HG03196 (cell line): ENCODE results near the gene RADIL.
A peak's percentile ranks its signal among the peaks of the same experiment; 100 is the strongest.

Experiments used
- ATAC-seq: cut with Tn5 transposase; IDR thresholded peaks from one replicate; pipeline ENCODE4 v1.9.1; 2021; ENCODE audit not compliant: unreplicated experiment

RADIL gene

DNA sequence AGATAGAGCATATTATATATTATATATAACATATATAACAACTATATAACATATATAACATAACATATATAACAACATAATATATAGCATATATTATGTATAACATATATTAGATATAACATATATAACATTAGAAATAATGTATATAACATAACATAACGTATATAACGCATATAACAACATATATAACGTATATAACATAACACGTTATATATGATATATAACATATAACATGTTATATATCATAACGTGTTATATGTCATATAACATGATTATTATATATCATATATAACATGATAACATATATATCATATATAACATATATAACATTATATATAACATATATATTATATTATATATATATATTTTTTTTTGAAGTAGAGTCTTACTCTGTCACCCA, 104.4 kb downstream of the RADIL start:
- no peak for ATAC-seq

DNA sequence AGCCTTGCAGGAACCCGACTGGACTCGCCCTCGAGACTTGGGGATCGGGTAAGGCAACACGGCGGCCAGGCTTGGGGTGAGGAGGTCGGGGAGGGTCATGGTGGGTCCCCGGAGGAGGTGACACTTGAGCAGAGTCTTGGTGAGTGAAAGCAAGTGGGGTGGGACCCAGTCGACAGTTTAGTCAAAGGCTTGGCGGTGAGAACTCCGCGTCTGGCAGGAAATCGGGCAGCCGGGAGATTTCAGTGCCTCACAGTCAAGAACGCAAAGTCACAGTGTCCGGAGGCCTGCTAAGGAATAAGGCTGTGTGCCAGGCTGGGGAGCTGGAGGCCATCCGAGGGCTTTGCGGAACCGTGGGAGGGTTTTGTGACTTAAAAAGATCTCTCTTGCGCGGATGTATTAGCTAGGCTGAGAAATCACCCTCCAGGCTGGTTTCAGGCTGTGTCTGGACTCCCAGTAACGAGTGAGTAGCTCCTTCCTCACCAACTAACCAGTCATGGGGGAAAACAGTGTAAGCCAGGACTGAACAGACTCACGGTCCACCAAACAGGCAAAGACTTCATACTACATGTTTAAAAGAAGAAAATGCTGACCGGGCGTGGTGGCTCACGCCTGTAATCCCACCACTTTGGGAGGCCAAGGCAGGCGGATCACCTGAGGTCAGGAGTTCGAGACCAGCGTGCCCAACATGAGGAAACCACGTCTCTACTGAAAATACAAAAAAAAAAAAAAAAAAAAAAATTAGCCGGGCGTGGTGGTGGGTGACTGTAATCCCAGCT, 107.5 kb downstream of the RADIL start:
- no peak for ATAC-seq

DNA sequence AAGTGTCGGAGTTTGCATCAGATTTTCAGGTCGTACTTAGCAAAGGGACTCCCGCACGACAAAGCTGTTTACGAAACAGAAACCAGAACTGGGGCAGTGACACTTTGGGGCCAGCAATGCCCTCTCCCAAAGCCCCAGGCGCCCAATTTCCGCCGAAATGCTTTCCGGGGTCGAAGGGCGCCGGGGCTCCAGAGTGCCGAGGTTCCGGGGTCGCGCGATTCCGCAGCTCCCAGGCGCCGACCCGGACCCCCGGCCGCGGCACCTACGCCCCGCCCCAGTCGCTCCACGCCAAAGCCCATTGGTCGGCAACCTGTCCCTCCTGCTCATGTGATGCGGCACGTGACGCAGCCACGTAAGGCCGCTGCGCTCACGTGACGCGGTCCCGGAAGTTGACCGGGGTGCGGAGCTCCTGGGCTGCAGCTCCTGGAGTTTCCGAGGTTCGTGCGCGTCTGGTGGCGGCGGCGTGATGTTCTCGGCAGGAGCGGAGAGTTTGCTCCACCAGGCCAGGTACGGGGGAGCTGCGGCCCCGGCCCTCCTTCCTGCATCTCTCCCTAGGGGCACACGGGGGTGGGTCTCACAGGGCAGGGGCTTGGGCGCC, 108.2 kb downstream of the RADIL start, which contains the start of gene AP5Z1:
TSS of gene AP5Z1 (plus strand) at position 374 of the 598 bp plus-strand sequence. CDS start at position 467, 93 bp downstream.
- peak; percentile 90 for ATAC-seq

DNA sequence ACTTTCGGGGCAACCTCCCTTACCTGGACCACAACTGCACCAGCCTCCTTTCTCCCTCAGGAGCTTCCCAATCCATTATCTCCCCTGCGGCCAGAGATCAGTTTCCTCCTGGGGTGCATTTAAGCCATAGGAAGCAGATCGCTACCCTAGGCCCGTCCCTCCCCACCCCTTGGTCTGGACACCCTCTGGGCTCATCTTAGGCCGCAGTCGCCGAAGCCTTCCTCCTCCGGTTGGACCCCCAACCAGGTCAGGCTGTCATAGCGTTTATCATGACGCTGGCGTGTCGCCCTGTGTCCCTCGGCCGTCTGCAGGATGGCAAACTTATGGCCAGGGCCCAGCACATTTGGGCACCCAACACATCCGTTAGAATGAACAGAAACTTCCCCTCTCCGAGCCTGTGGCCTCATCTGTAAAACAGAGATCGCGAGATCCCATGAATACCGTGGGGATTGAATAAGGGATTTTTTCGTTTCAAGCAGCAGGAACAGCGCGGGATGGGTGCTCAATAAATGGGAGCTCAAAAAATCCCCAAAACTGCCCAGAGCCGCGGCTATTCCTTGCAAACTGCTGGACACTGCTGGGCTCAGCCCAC, 108.8 kb downstream of the RADIL start:
- ATAC-seq = peak; percentile 29

DNA sequence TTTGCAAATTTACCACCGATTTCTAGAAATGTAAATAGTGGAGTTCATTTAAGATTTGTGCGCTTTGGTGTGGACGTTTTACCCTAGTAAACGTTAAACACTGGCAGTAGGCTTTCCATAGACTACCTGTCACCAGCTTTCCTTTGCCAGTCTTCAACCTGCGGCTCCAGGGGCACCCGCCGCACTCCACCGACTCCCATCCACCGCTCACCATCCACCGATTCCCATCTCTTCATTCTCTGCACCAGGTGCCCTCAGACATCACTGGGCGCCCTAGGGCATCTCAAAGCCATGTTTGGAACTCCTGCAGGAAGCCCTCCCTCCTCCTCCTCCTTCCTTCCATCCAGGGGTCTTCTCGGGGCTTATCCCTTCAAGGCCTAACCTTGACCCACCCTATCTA, 109.5 kb downstream of the RADIL start:
- no peak for ATAC-seq

DNA sequence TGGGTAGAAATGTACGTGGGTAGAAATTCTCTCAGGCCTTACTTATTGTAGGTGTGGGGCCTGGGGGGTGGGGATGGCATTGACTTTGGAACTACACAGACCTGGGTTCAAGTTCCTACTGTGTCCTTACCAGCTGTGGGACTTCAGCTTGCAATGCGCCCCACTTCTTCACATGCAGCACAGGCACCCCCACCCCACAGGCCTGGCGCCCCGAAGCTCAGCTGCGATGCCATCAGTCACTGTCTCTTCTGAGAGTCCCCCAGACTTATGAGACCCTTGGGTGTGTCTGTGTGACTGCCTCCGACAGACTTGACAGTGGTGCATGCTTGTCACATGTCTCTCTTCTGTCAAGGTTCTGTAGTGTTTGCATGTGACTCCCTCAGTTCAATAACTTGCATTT, 111.2 kb downstream of the RADIL start:
- ATAC-seq = no peak

GRCh38 chr7:4771737-4772136, 111.8 kb downstream of the RADIL start:
- no peak for ATAC-seq

DNA sequence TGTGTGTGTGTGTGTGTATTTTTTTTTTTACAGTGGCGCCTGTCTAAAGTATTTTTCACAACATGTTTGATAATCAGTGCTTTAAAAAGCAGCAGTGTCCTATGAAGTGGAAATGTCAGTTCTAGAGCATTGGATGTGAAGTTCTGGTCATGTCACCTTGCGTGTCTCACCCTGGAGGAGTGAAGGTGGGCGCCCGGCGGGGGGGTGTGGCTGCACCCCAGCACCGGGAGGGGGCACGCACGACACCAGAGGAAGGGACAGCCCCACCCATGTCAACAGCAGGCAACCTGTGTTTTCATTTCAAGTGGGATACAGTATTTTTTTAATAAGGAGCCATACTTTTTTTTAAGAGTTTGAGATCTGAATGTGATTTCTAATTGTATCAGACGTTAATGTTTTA, 112.6 kb downstream of the RADIL start:
- no peak for ATAC-seq

DNA sequence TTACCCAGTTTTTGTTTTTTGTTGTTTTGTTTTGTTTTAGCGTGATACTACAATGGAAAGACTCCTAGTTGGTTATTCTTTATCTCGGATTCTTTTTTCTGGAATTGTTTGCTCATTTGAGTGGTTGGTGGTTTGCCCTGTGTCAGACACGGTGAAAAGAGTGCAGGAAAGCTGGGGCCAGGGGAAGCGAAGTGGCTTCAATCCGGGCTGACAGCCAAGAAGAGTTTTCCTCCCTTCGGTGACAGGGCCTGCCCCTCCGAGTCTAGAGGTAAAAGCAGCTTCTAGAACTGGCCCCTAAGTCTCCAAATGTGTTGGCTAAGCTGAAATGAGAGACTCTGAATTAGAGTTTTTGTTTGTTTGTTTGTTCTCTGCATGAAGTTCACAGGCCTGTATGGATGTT, 113.8 kb downstream of the RADIL start:
- ATAC-seq = no peak

DNA sequence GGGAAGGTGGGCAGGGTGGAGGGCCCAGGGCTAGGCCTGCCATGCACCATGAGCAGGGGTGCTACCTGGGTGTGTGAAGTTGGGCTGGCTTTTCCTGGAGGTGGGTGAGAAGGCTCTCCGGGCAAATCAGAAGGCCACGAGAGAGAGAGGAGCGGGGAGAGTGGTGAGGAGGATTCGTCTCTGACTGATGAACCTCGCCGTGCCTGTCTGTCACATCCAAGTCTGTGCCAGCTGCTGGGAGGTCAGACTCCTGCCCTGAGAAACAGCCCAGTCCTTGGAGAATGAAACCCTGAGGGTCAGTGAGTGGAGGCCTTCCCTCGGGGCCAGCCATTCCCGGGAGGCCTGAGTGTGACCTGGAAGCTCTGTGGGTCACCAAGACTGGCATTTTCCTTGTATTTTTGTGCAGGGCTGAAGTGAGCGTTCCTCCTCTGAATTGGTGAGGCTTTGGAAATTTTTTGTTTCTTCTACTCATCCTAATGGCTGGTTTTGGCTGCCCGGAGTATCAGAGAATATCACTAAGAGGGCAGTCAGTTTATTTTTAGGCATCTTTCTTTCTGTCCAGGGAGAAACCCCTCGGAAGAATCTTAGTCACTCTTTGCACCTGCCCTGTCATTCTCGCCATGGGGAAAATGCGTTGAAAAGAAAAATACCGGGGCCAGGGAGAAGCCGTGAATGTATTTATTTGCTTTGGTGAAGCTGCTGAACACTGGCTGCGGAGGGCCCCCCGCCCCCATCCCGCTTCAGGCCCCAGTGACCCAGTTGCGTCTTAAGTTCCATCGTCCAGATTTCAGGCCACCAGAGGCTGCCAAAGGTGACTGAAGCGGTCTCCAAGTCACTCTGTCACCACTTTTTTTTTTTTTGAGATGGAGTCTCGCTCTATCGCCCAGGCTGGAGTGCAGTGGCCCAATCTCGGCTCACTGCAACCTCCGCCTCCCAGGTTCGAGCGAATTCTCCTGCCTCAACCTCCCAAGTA, 114.6 kb downstream of the RADIL start:
- ATAC-seq = no peak

DNA sequence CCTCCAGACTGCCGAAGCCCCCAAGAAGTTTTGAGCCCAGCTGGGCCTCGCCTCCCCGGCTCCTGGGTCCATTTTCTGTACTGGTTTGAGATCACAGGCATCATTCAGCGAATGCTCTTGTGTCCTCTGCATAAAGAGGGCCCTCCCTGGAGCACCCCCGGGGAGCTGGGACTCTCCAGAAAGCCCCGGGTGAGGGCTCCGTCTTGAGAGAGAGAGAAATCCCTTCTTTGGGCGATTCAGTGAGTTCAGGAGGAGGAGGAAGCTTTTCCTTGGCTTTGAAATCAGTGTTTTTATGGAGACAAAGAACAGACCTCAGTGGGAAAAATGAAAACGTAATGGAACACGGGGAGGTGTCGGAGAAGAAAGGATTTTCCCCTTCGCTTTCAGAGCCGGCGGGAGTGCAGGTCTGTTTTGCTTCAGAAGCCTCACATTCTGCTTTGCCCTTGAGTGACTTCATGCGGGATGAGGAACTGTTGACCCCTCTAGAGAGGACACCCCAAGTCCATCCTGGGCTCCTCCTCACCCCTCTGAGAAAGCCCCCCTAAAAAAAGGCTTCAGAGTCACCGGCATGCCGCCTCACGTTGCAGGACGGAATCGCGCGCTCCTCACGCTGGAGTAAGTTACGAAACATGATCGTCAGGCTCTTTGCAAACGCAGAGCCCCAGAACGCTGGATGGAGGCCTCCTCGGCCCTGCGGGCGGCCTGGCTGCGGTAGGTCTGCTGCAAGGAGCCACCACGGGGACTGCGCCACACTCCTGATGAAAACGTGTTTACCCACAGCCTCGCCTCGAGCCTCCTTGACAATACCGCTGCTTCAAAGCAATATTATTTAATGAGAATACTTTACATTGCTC, 116.6 kb downstream of the RADIL start:
- no peak for ATAC-seq

DNA sequence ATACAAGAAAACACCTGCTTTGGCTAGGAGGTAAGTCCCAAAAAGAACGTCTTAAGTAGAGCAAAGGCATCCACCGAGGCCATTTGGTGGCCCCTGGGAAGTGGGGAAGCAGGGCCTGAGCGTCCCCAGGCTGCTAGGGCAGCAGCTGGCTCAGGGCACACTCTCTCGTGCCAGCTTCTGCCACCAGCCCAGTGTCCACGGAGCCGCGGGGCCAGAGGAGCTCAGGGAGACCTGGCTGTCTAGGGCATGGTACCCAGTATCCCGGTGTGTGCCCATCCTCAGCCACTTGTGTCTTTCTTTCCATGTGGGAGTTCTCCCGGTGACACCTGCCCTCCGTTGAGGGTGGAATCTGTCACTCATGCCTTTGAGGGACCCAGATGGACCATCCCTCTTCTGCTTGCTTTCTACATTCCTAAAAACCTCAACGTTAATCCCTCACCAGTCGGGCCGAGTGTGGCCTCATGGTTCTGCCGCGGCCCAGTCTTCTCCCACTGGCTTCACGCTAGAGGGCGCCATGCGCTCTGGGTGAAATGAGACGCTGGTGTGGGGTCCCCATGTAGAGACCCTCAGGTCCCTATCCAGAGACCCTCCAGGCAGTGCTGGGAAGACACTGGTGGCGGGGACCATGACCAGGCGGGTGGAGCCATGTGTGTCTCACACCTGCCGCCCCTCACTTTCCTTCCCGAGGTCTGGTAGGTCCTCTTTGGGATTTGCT, 117.6 kb downstream of the RADIL start:
- ATAC-seq = no peak

- ATAC-seq = no peak
Observed at GRCh38 chr7:4764402-4765007, 119.0 kb downstream of the RADIL start.

GRCh38 chr7:4763794-4764185, 119.7 kb downstream of the RADIL start:
- no peak for ATAC-seq

DNA sequence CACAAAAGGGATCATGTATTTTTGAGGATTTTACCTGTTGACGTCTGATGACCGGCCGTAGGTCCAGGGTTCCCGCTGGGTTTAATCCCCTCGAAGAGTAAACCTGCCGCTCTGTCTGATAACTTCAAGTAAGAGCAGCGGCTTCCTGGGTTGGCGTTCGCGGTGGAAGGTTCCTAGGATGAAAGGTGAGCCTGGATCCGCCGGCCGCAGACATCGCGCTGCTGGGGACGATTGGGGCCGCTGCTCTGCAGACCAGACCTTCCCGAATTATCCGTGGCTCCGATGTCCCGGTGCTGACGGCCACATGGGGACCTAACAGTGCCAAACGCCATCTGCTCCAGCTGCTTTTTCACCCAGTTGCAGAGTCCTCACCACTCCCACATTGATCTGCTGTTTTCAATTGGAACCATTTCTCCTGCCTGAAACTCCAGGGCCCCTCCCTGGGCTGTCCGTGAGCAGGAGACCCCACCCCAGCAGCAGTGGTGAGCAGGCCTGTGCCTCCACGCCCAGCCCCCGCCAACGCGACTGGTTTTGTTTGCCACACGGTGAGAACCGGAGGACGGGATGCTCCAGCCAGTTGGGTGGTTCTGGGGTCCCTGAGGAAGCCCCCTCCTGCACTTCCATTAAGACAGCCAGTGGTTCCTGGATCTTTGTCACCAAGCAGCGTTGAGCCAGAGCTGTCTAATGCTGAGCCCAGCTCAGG, 120.3 kb downstream of the RADIL start:
- no peak for ATAC-seq

GRCh38 chr7:4762121-4763055, 121.1 kb downstream of the RADIL start:
- no peak for ATAC-seq

DNA sequence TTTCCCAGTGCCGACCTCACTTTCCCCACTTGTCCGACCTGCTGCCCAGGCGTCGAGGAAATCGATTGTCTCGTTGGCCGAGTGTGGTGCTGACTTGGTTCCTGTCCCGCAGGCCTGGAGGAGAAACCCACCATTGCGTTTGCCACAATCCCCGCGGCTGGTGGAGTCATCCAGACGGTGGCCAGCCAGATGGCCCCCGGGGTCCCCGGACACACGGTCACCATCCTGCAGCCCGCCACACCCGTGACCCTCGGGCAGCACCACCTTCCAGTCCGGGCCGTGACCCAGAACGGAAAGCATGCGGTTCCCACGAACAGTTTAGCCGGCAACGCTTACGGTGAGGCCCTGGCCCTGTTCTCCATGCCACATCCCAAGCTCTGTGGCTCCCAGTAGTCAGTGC, 122.6 kb downstream of the RADIL start:
- ATAC-seq = no peak
